ENCODE data around the gene MAOA. TPM values are rescaled to one million over a fixed set of nuclear protein-coding genes. Genes with fewer than 3 reads are reported as not detected.

The MAOA gene
- total and polyA plus RNA-seq, 12 donors, result 15.5 to 93.0 (median 53.4) TPM

GRCh38 chrX:43654431-43655150 lies 1.5 kb upstream of the MAOA start:
- intact Hi-C loops (cut with DNase I), result loop anchor here in 1 of 2 donors (10.0 kb wide), 2 partner anchors 50 to 90 kb away; no protein-coding TSS in a partner anchor
- TF ChIP-seq POLR2A (IDR thresholded peaks at IDR 0.05), result peak; percentile 55 to 91
- TF ChIP-seq CTCF (IDR thresholded peaks at IDR 0.05), result peak in 4 of 6 experiments; percentile 4 to 36 (median 22)
- Histone ChIP-seq H3K27ac (peak overlapping the region in 4 of 5 donors; percentile 57 to 92 (median 80)), H3K27me3 (no peaks in the 10 kb centered on the region), H3K4me3 (peak overlapping the region in 2 of 4 donors; percentile 32 to 66), H3K9me3 (replicated peaks in 1 of 3) (no peaks in the 10 kb centered on the region), H3K36me3 (replicated peaks in 1 of 2) (no peaks in the 10 kb centered on the region), H3K4me1 (replicated peaks in 1 of 2) (peaks cover 0 to 7% of the 10 kb centered on the region in 2 donors)
- peak; percentile 91 to 96 (median 93) for DNase-seq
- WGBS, 4 donors, result 0 to 32% (median 12%) methylated on average over 1 to 51 of the region's 57 CpGs

GRCh38 chrX:43655151-43656004 lies 721 bp upstream of the MAOA start:
- TF ChIP-seq POLR2A (IDR thresholded peaks at IDR 0.05) (peak in 1 of 2 donors; percentile 29), CTCF (IDR thresholded peaks at IDR 0.05) (no peak)
- Histone ChIP-seq H3K9me3 (replicated peaks in 1 of 3) (no peaks in the 10 kb centered on the region), H3K4me3 (peak overlapping the region in 2 of 4 donors; percentile 32 to 66), H3K36me3 (replicated peaks in 1 of 2) (no peaks in the 10 kb centered on the region), H3K27ac (peak overlapping the region in 4 of 5 donors; percentile 57 to 92 (median 80)), H3K27me3 (no peaks in the 10 kb centered on the region), H3K4me1 (replicated peaks in 1 of 2) (peaks cover 0 to 7% of the 10 kb centered on the region in 2 donors)
- peak; percentile 42 to 67 (median 58) for DNase-seq
- intact Hi-C loops (cut with DNase I), result loop anchor here in 1 of 2 donors (10.0 kb wide), 2 partner anchors 49 to 89 kb away; no protein-coding TSS in a partner anchor
- WGBS, 4 donors, result 0 to 39% (median 19%) methylated on average over 4 to 51 of the region's 51 CpGs

GRCh38 chrX:43657671-43658070 lies 1.6 kb downstream of the MAOA start:
- no peaks in the 10 kb centered on the region for H3K9me3 ChIP-seq (replicated peaks in 1 of 3)
- no peak for TF ChIP-seq CTCF (IDR thresholded peaks at IDR 0.05)
- TF ChIP-seq POLR2A (IDR thresholded peaks at IDR 0.05), result no peak
- H3K4me3 ChIP-seq, result peak overlapping the region in 1 of 4 donors; percentile 33
- no peak for DNase-seq
- H3K36me3 ChIP-seq (replicated peaks in 1 of 2), result no peaks in the 10 kb centered on the region
- peaks cover 0 to 21% of the 10 kb centered on the region in 2 donors for H3K4me1 ChIP-seq (replicated peaks in 1 of 2)
- 55 to 75% (median 60%) methylated on average over 1 of the region's 1 CpG for WGBS, 4 donors
- peak overlapping the region in 1 of 5 donors; percentile 15 for H3K27ac ChIP-seq
- H3K27me3 ChIP-seq, result no peaks in the 10 kb centered on the region
- intact Hi-C loops (cut with DNase I), result loop anchor here in 1 of 2 donors (10.0 kb wide), 2 partner anchors 47 to 87 kb away; no protein-coding TSS in a partner anchor
